Neural cell (in vitro differentiated cells): ENCODE measurements around the gene ITPK1.

Experiments used
- CTCF ChIP-seq: fragments of 450-650 bp; IDR thresholded peaks from 2 replicates; pipeline ENCODE4 v1.5.1; 2014; ENCODE audit warnings: antibody characterized with exemption, mild to moderate bottlenecking, moderate library complexity; ENCODE audit not compliant: poor library complexity, severe bottlenecking
- POLR2AphosphoS5 ChIP-seq: IDR thresholded peaks from 2 replicates; pipeline ENCODE4 v1.6.1; 2012
- REST ChIP-seq: IDR thresholded peaks from 2 replicates; pipeline ENCODE4 v1.6.1; 2012; ENCODE audit warnings: borderline replicate concordance
- SMC3 ChIP-seq: fragments of 450-650 bp; conservative IDR thresholded peaks from 2 replicates; pipeline ENCODE4 v1.6.1; 2014; ENCODE audit warnings: antibody characterized with exemption, mild to moderate bottlenecking, moderate library complexity; ENCODE audit not compliant: poor library complexity
- TAF1 ChIP-seq: IDR thresholded peaks from 2 replicates; pipeline ENCODE4 v1.6.1; 2012; ENCODE audit warnings: low read depth

- no peak for TF ChIP-seq CTCF
- no peak for TF ChIP-seq POLR2AphosphoS5
- TF ChIP-seq SMC3 = no peak
- TF ChIP-seq REST = no peak
- TF ChIP-seq TAF1 = no peak
Observed at GRCh38 chr14:92931681-92932447, 183.9 kb downstream of the ITPK1 start.
